A549 (cell line): ENCODE measurements around the gene SPRR2E. TPM values are rescaled to one million over a fixed set of nuclear protein-coding genes. Genes with fewer than 3 reads are reported as not detected.
"Not testable (repeated sequence)": the region's sequence is repeated elsewhere in the genome, so short reads cannot be mapped to it uniquely, and the experiment has no call there.

Source experiments
- ATAC-seq, 2 experiments: fragments of 200-7000 bp in 1 of 2; fragments of >200 bp in 1 of 2; cut with Nextera tagmentation in 1 of 2; cut with Tn5 transposase in 1 of 2; 3 replicates each; pipeline versions ENCODE4 v1.8.0 to v1.9.1; 2018 to 2020; ENCODE audit warnings: mild to moderate bottlenecking in 1 of 2, moderate library complexity in 1 of 2
- CTCF ChIA-PET: fragments of 300-600 bp; sonication (Branson Sonifier 250); formaldehyde crosslinking; extraction: SDS; loops from one replicate; lab custom pipeline; 2021; ENCODE audit warnings: antibody characterized with exemption, inconsistent platforms; lab: Yijun Ruan, JAX
- POLR2A ChIA-PET: fragments of 350-600 bp; formaldehyde crosslinking; extraction: SDS; loops from one replicate; lab custom pipeline; 2021; ENCODE audit warnings: antibody characterized with exemption, inconsistent platforms; lab: Yijun Ruan, JAX
- DNase-seq, 2 experiments: peaks; one replicate each; pipeline versions ENCODE4 v3.0.0 to v3.0.0-alpha.2; 2011 to 2016; ENCODE audit warnings: low read depth in 1 of 2, low spot score in 1 of 2
- FAIRE-seq: peaks from 2 replicates; lab custom pipeline; 2011; peaks lifted over from hg19 to GRCh38; lab: Jason Lieb, UNC
- H3K27ac ChIP-seq, 2 experiments: fragments of >200 bp; sonication (Bioruptor Twin); formaldehyde crosslinking; 3 replicates each; pipeline ENCODE4 v1.5.1; 2016 to 2017
- H3K4me1 ChIP-seq: fragments of >200 bp; sonication (Bioruptor Twin); formaldehyde crosslinking; 3 replicates; pipeline ENCODE4 v1.6.1; 2016
- H3K4me2 ChIP-seq: fragments of >200 bp; sonication (Bioruptor Twin); formaldehyde crosslinking; 3 replicates; pipeline ENCODE4 v1.6.1; 2016
- H3K4me3 ChIP-seq: fragments of >200 bp; sonication (Bioruptor Twin); formaldehyde crosslinking; 3 replicates; pipeline ENCODE4 v1.5.1; 2016
- H3K9me3 ChIP-seq: fragments of >200 bp; sonication (Bioruptor Twin); formaldehyde crosslinking; 3 replicates; pipeline ENCODE4 v1.6.1; 2016
- BHLHE40 ChIP-seq: IDR thresholded peaks from 2 replicates; pipeline ENCODE4 v1.6.1; 2012; ENCODE audit warnings: low read depth, low read length, inconsistent platforms
- CEBPB ChIP-seq, 2 experiments: fragments of >200 bp in 1 of 2; sonication (Bioruptor Twin) in 1 of 2; formaldehyde crosslinking in 1 of 2; IDR thresholded peaks; 2 replicates each; pipeline ENCODE4 v1.6.1; 2012 to 2016
- CTCF ChIP-seq: fragments of >200 bp; sonication (Bioruptor Twin); formaldehyde crosslinking; IDR thresholded peaks from 3 replicates; pipeline ENCODE4 v1.5.1; 2016
- EHF ChIP-seq: fragments of 250-450 bp; sonication (Bioruptor Pico); IDR thresholded peaks from 2 replicates; pipeline ENCODE4 v1.5.0; 2020; ENCODE audit warnings: mild to moderate bottlenecking
- EHMT2 ChIP-seq: fragments of 200-600 bp; sonication (generic); IDR thresholded peaks from 2 replicates; pipeline ENCODE4 v1.6.1; 2016; ENCODE audit warnings: antibody characterized with exemption, low read depth, mild to moderate bottlenecking, moderate library complexity
- EP300 ChIP-seq, 2 experiments: fragments of >200 bp; sonication (Bioruptor Twin); formaldehyde crosslinking; IDR thresholded peaks; 2 replicates in 1 of 2; 3 replicates in 1 of 2; pipeline ENCODE4 v1.6.1; 2016 to 2017
- FOSB ChIP-seq: fragments of 250-450 bp; sonication (Bioruptor Pico); IDR thresholded peaks from 2 replicates; pipeline ENCODE4 v1.5.0; 2020; ENCODE audit warnings: mild to moderate bottlenecking, moderate library complexity
- FOSL2 ChIP-seq, 2 experiments: fragments of 450-650 bp in 1 of 2; fragments of >200 bp in 1 of 2; sonication (Bioruptor Twin) in 1 of 2; formaldehyde crosslinking; IDR thresholded peaks; 2 replicates each; pipeline versions ENCODE4 v1.5.0 to v1.6.1; 2016 to 2020; ENCODE audit warnings: mild to moderate bottlenecking in 1 of 2, moderate library complexity in 1 of 2
- GATA3 ChIP-seq: IDR thresholded peaks from 2 replicates; pipeline ENCODE4 v1.6.1; 2012; ENCODE audit warnings: borderline replicate concordance
- HEYL ChIP-seq: fragments of 250-450 bp; sonication (Bioruptor Pico); IDR thresholded peaks from 2 replicates; pipeline ENCODE4 v1.8.0; 2021; ENCODE audit warnings: mild to moderate bottlenecking, moderate library complexity
- HOXB13 ChIP-seq: fragments of 250-450 bp; sonication (Bioruptor Pico); IDR thresholded peaks from 2 replicates; pipeline ENCODE4 v1.5.0; 2020; ENCODE audit warnings: low read depth, mild to moderate bottlenecking, moderate library complexity
- HOXB5 ChIP-seq: fragments of 250-450 bp; sonication (Bioruptor Pico); IDR thresholded peaks from 2 replicates; pipeline ENCODE4 v1.5.0; 2020; ENCODE audit warnings: mild to moderate bottlenecking, moderate library complexity
- JUN ChIP-seq, 2 experiments: fragments of >200 bp; sonication (Bioruptor Twin); formaldehyde crosslinking; IDR thresholded peaks; 2 replicates in 1 of 2; 3 replicates in 1 of 2; pipeline ENCODE4 v1.6.1; 2016 to 2017
- JUNB ChIP-seq: fragments of >200 bp; sonication (Bioruptor Twin); formaldehyde crosslinking; IDR thresholded peaks from 2 replicates; pipeline ENCODE4 v1.6.1; 2016
- KDM5A ChIP-seq: fragments of 200-600 bp; sonication (generic); IDR thresholded peaks from 2 replicates; pipeline ENCODE4 v1.6.1; 2016; ENCODE audit warnings: antibody characterized with exemption, mild to moderate bottlenecking
- MAFK ChIP-seq: fragments of 450-650 bp; IDR thresholded peaks from 2 replicates; pipeline ENCODE4 v1.6.1; 2014; ENCODE audit not compliant: partially characterized antibody
- MAX ChIP-seq: IDR thresholded peaks from 2 replicates; pipeline ENCODE4 v1.6.1; 2012
- MAZ ChIP-seq: fragments of 150-350 bp; IDR thresholded peaks from 2 replicates; pipeline ENCODE4 v1.6.1; 2014; ENCODE audit warnings: antibody characterized with exemption, low read depth, low read length, borderline replicate concordance
- MYC ChIP-seq: IDR thresholded peaks from 2 replicates; pipeline ENCODE4 v1.6.1; 2012; ENCODE audit warnings: mild to moderate bottlenecking, inconsistent platforms, low read length, improper control_type of control experiment, borderline replicate concordance
- NR3C1 ChIP-seq: fragments of >200 bp; sonication (Bioruptor Twin); formaldehyde crosslinking; IDR thresholded peaks from 3 replicates; pipeline ENCODE4 v1.6.1; 2017
- PHF8 ChIP-seq: fragments of 200-600 bp; sonication (generic); IDR thresholded peaks from 2 replicates; pipeline ENCODE4 v1.6.1; 2016; ENCODE audit warnings: low read depth, mild to moderate bottlenecking, antibody characterized with exemption, moderate library complexity, borderline replicate concordance
- RAD21 ChIP-seq, 2 experiments: fragments of >200 bp in 1 of 2; sonication (Bioruptor Twin) in 1 of 2; formaldehyde crosslinking in 1 of 2; IDR thresholded peaks in 1 of 2; conservative IDR thresholded peaks in 1 of 2; 2 replicates in 1 of 2; 3 replicates in 1 of 2; pipeline ENCODE4 v1.6.1; 2012 to 2018; ENCODE audit warnings: inconsistent platforms in 1 of 2
- RARB ChIP-seq: fragments of 250-450 bp; sonication (Bioruptor Pico); IDR thresholded peaks from 2 replicates; pipeline ENCODE4 v1.8.0; 2021; ENCODE audit warnings: mild to moderate bottlenecking, moderate library complexity
- RFX5 ChIP-seq: fragments of 450-650 bp; IDR thresholded peaks from 2 replicates; pipeline ENCODE4 v1.7.1; 2014; ENCODE audit warnings: antibody characterized with exemption, mild to moderate bottlenecking, moderate library complexity
- SMC3 ChIP-seq: fragments of >200 bp; sonication (Bioruptor Twin); formaldehyde crosslinking; IDR thresholded peaks from 3 replicates; pipeline ENCODE4 v1.6.1; 2018; ENCODE audit warnings: inconsistent platforms
- SREBF2 ChIP-seq: fragments of 450-650 bp; IDR thresholded peaks from 2 replicates; pipeline ENCODE4 v1.6.1; 2014; ENCODE audit warnings: mild to moderate bottlenecking, moderate library complexity
- USF2 ChIP-seq: fragments of 450-650 bp; IDR thresholded peaks from 2 replicates; pipeline ENCODE4 v1.6.1; 2014; ENCODE audit warnings: antibody characterized with exemption
- ZSCAN20 ChIP-seq: fragments of 250-450 bp; sonication (Bioruptor Pico); IDR thresholded peaks from 2 replicates; pipeline ENCODE4 v1.8.0; 2022; ENCODE audit warnings: mild to moderate bottlenecking, moderate library complexity
- WGBS: methylation state at CpG from one replicate; pipeline ENCODE4 v1.1.6; 2017; ENCODE audit errors: missing lambda C conversion rate; 5-methylcytosine and 5-hydroxymethylcytosine counted together
- polyA plus RNA-seq, 4 experiments: library from polyadenylated mRNA; depleted of rRNA in 3 of 4; stranded (reverse); fragments of >200 nt; fragmentation: RNase III in 1 of 4; extraction: RNeasy Plus Mini Kit Qiagen cat#74134 plus additional on column Dnase treatment in 1 of 4; gene quantifications; 2 replicates in 3 of 4; 3 replicates in 1 of 4; pipeline ENCODE4 v1.2.3, GENCODE V29; 2011 to 2017

SPRR2E gene
- polyA plus RNA-seq, 2 of the 4 experiments (the other 2 are of a cell fraction), result not detected

GRCh38 chr1:153113416-153113815 is 19.1 kb upstream of the SPRR2E start, which contains the start of gene SPRR2F:
SPRR2F (minus strand) TSS chr1:153113516; CDS start chr1:153112733, 783 bp downstream.
- WGBS, result 23% methylated on average over 3 of the region's 3 CpGs
- Histone ChIP-seq H3K9me3 (no peaks in the 10 kb centered on the region), H3K4me2 (no peak within 1 kb of the TSS), H3K4me1 (no peaks in the 10 kb centered on the region), H3K27ac (no peak within 1 kb of the TSS), H3K4me3 (no peak within 1 kb of the TSS)
- FAIRE-seq (no peak), ATAC-seq (no peak), DNase-seq (no peak)
- ChIA-PET CTCF (no interaction called here), POLR2A (no interaction called here)
- TF ChIP-seq RFX5 (no peak), GATA3 (no peak), EHF (CRISPR knock-in tag) (no peak), HEYL (CRISPR knock-in tag) (no peak), SMC3 (no peak), HOXB13 (CRISPR knock-in tag) (no peak), PHF8 (no peak), MAZ (no peak), ZSCAN20 (CRISPR knock-in tag) (no peak), JUN (IDR thresholded peaks at IDR 0.05) (no peak), BHLHE40 (no peak)

- DNase-seq, H3K4me3 ChIP-seq, H3K9me3 ChIP-seq, CTCF ChIA-PET, ATAC-seq, POLR2A ChIA-PET, FAIRE-seq, H3K27ac ChIP-seq, H3K4me1 ChIP-seq, H3K4me2 ChIP-seq: not testable (repeated sequence)
- 50% methylated on average over 4 of the region's 5 CpGs for WGBS
These were observed 18.1 kb upstream of the SPRR2E start for GRCh38 chr1:153112454-153112853.

GRCh38 chr1:153100245-153100644 is 5.9 kb upstream of the SPRR2E start:
- H3K4me3 ChIP-seq, result no peak overlapping the region
- POLR2A ChIA-PET, result no interaction called here
- H3K27ac ChIP-seq, result no peak overlapping the region
- WGBS, result 7% methylated on average over 5 of the region's 5 CpGs
- no peaks in the 10 kb centered on the region for H3K9me3 ChIP-seq
- CTCF ChIA-PET, result no interaction called here
- FAIRE-seq (no peak), ATAC-seq (peak; percentile 46 to 54; a peak in 3 of 6 replicates)
- no peak overlapping the region for H3K4me2 ChIP-seq
- TF ChIP-seq CEBPB (IDR thresholded peaks at IDR 0.05) (no peak), FOSL2 (IDR thresholded peaks at IDR 0.05) (no peak), FOSL2 (CRISPR knock-in tag; IDR thresholded peaks at IDR 0.05) (0 out of 2 replicates have a peak, but pooled peaks have one; percentile 12)
- TF ChIP-seq, all 56 proteins: peak for 1
- H3K4me1 ChIP-seq, result no peaks in the 10 kb centered on the region
- DNase-seq, result peak in 1 of 2 experiments; percentile 10

GRCh38 chr1:153099461-153100045 is 5.2 kb upstream of the SPRR2E start:
- DNase-seq (no peak), ATAC-seq (no peak), FAIRE-seq (no peak)
- Histone ChIP-seq H3K27ac (no peak overlapping the region), H3K4me3 (no peak overlapping the region), H3K4me2 (no peak overlapping the region), H3K4me1 (no peaks in the 10 kb centered on the region), H3K9me3 (no peaks in the 10 kb centered on the region)
- POLR2A ChIA-PET, result no interaction called here
- WGBS, result 30% methylated on average over 9 of the region's 9 CpGs
- CTCF ChIA-PET, result no interaction called here
- TF ChIP-seq EHMT2 (no peak), FOSB (CRISPR knock-in tag) (no peak), SMC3 (no peak), EHF (CRISPR knock-in tag) (no peak), BHLHE40 (no peak), MAX (no peak), CTCF (no peak), EP300 (IDR thresholded peaks at IDR 0.05) (no peak), NR3C1 (no peak), USF2 (no peak), RARB (CRISPR knock-in tag) (no peak), KDM5A (no peak), HOXB5 (no peak), SREBF2 (no peak), MYC (no peak), ZSCAN20 (CRISPR knock-in tag) (no peak), MAFK (no peak), RAD21 (conservative IDR thresholded peaks at IDR 0.05 in 1 of 2, IDR thresholded peaks at IDR 0.05 in 1 of 2) (no peak), JUNB (no peak)
